KMS-11 (cell line): Measurements from ENCODE around the gene EFTUD2.

Source experiments
- H2AFZ ChIP-seq: fragments of 200-600 bp; sonication (generic); 2 replicates; pipeline ENCODE4 v1.6.1; 2016; ENCODE audit warnings: antibody characterized with exemption, mixed run types, low read depth
- H3K27ac ChIP-seq: fragments of 200-600 bp; sonication (generic); 2 replicates; pipeline ENCODE4 v1.6.1; 2016; ENCODE audit warnings: mild to moderate bottlenecking, mixed run types
- H3K27me3 ChIP-seq: fragments of 200-600 bp; sonication (generic); 2 replicates; pipeline ENCODE4 v1.6.1; 2017; ENCODE audit warnings: mild to moderate bottlenecking, low read depth, mixed run types, moderate library complexity; ENCODE audit not compliant: insufficient read depth
- H3K36me3 ChIP-seq: fragments of 200-600 bp; sonication (generic); 2 replicates; pipeline ENCODE4 v1.6.1; 2017; ENCODE audit warnings: mild to moderate bottlenecking, mixed run types; ENCODE audit not compliant: insufficient read depth
- H3K4me1 ChIP-seq: fragments of 200-600 bp; sonication (generic); 2 replicates; pipeline ENCODE4 v1.6.1; 2016; ENCODE audit warnings: mild to moderate bottlenecking, low read depth, mixed run types; ENCODE audit not compliant: poor library complexity, severe bottlenecking
- H3K4me2 ChIP-seq: fragments of 200-600 bp; sonication (generic); 2 replicates; pipeline ENCODE4 v1.7.0; 2016; ENCODE audit warnings: mild to moderate bottlenecking, mixed run types
- H3K4me3 ChIP-seq: fragments of 200-600 bp; sonication (generic); IDR thresholded peaks from 2 replicates; pipeline ENCODE4 v1.6.1; 2017; ENCODE audit warnings: low read depth, low read length, mixed read lengths; ENCODE audit not compliant: insufficient read depth
- H3K79me2 ChIP-seq: fragments of 200-600 bp; sonication (generic); 2 replicates; pipeline ENCODE4 v1.6.1; 2016; ENCODE audit warnings: low read depth, mixed run types; ENCODE audit not compliant: insufficient read depth
- H3K9ac ChIP-seq: fragments of 200-600 bp; sonication (generic); 2 replicates; pipeline ENCODE4 v1.6.1; 2016; ENCODE audit warnings: mild to moderate bottlenecking, mixed run types
- H4K20me1 ChIP-seq: fragments of 200-600 bp; sonication (generic); 2 replicates; pipeline ENCODE4 v1.6.1; 2016; ENCODE audit warnings: mild to moderate bottlenecking, mixed run types; ENCODE audit not compliant: insufficient read depth
- TF ChIP-seq, protein P1 (sequence below): fragments of 200-600 bp; sonication (generic); conservative IDR thresholded peaks from 2 replicates; pipeline ENCODE4 v1.6.1; 2017; ENCODE audit warnings: low read depth, mild to moderate bottlenecking, antibody characterized with exemption, low read length, moderate library complexity, mixed read lengths

Gene EFTUD2

DNA sequence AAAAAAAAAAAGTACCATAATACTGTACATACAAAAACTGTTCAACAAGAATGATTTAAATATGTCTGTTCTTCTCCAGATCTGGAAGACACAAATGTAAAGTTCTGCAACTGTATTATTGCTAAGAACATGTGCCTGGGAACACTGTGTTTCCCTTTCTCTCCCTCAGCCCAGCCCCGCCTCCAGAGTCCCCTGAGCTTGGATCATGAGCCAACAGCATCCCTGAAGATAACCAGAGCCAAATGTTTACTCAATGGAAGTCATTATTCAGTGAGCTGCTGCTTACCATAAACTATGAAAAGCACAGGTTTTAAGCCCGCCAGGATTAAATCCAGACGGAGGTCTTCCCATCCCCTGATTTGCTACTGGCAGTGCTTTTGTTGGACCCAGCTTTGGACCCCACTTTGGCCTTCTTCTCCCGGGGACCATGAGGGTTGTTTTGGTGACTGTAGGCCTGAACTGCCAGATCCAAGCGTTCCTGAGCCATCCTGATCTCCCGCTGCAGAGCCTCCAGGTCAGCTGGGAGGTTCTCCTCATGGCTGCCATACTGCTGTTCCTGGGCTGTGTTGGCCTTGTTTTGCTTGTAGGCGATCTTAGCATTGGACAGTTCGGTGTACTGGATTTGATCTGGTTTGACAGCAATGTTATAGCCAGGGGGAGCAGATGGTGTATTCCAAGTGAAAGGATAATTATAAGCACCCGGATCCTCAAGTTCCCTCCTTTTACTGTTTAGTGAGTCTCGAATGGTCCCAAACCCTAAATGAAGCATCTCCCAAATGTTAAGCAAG lies 94.7 kb downstream of the EFTUD2 start:
- Histone ChIP-seq H3K4me1 (no peaks in the 10 kb centered on the region), H3K27ac (no peak overlapping the region), H3K4me3 (no peak overlapping the region), H3K4me2 (no peak overlapping the region), H3K9ac (no peak overlapping the region), H4K20me1 (no peaks in the 10 kb centered on the region), H2AFZ (no peak overlapping the region), H3K36me3 (no peaks in the 10 kb centered on the region), H3K79me2 (no peaks in the 10 kb centered on the region), H3K27me3 (no peaks in the 10 kb centered on the region)
- TF ChIP-seq, protein P1, sequence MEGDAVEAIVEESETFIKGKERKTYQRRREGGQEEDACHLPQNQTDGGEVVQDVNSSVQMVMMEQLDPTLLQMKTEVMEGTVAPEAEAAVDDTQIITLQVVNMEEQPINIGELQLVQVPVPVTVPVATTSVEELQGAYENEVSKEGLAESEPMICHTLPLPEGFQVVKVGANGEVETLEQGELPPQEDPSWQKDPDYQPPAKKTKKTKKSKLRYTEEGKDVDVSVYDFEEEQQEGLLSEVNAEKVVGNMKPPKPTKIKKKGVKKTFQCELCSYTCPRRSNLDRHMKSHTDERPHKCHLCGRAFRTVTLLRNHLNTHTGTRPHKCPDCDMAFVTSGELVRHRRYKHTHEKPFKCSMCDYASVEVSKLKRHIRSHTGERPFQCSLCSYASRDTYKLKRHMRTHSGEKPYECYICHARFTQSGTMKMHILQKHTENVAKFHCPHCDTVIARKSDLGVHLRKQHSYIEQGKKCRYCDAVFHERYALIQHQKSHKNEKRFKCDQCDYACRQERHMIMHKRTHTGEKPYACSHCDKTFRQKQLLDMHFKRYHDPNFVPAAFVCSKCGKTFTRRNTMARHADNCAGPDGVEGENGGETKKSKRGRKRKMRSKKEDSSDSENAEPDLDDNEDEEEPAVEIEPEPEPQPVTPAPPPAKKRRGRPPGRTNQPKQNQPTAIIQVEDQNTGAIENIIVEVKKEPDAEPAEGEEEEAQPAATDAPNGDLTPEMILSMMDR, result no peak

DNA sequence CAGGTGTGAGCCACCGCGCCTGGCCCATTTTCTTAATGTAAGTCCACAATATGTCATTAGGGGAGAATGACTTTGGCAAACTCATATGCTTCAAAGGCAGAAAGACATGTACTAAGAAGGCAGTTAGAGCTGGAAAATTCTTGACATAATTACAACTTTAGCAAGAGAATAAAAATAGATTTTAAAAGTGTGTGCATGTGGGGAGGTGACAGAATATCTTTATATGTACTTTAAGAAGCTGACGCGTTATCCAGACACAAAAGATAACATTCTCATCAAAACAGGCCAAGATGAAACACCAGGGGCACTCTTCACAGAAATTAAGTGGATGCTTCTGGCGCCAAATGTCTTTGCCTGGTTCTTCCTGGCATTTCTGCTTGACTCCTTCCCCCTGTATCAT lies 97.4 kb downstream of the EFTUD2 start:
- TF ChIP-seq, protein P1, result no peak
- Histone ChIP-seq H3K79me2 (no peaks in the 10 kb centered on the region), H4K20me1 (no peaks in the 10 kb centered on the region), H3K9ac (no peak overlapping the region), H3K27me3 (no peaks in the 10 kb centered on the region), H3K4me2 (no peak overlapping the region), H3K4me3 (no peak overlapping the region), H2AFZ (no peak overlapping the region), H3K4me1 (no peaks in the 10 kb centered on the region), H3K27ac (no peak overlapping the region), H3K36me3 (no peaks in the 10 kb centered on the region)
